ENCODE measurements around the gene DCAF8.

- TF ChIP-seq CTCF (IDR thresholded peaks at IDR 0.05), result no peak
- TF ChIP-seq POLR2A (IDR thresholded peaks at IDR 0.05), result no peak
These were observed 92.6 kb downstream of the DCAF8 start for GRCh38 chr1:160169553-160170399.
